Natural killer cell (primary cell): ENCODE results near the gene NLRP8. TPM values are rescaled to one million over a fixed set of nuclear protein-coding genes. Genes with fewer than 3 reads are reported as not detected.

Experiments
- ATAC-seq, 3 donors: fragments of 150-1000 bp in 2 of 3; fragments of 200-7000 bp in 1 of 3; cut with Tn5 transposase; 1 replicate in 1 of 3; 2 replicates in 2 of 3; pipeline ENCODE4 v1.10.0; 2021; ENCODE audit warnings: mild to moderate bottlenecking in 2 of 3, moderate library complexity in 2 of 3
- DNase-seq, 2 donors: peaks; one replicate each; pipeline versions ENCODE4 v3.0.0 to v3.0.0-alpha.2; 2013 to 2021; ENCODE audit warnings: mixed read lengths in 1 of 2
- H3K27ac ChIP-seq: one replicate; pipeline ENCODE4 v1.5.1; 2013; ENCODE audit warnings: mild to moderate bottlenecking, low read length
- H3K27me3 ChIP-seq: one replicate; pipeline ENCODE4 v1.6.1; 2013; ENCODE audit warnings: low read length; ENCODE audit not compliant: control insufficient read depth, insufficient read depth
- H3K36me3 ChIP-seq: one replicate; pipeline ENCODE4 v1.6.1; 2013; ENCODE audit warnings: low read length; ENCODE audit not compliant: control insufficient read depth, insufficient read depth
- H3K4me1 ChIP-seq: one replicate; pipeline ENCODE4 v1.6.1; 2013; ENCODE audit warnings: low read length; ENCODE audit not compliant: control insufficient read depth, insufficient read depth
- H3K4me3 ChIP-seq: one replicate; pipeline ENCODE4 v1.5.1; 2013; ENCODE audit warnings: low read length
- H3K9me3 ChIP-seq: one replicate; pipeline ENCODE4 v1.6.1; 2013; ENCODE audit warnings: low read length; ENCODE audit not compliant: control insufficient read depth, insufficient read depth
- H3K27ac Mint-ChIP-seq, 2 donors: one replicate each; pipeline ENCODE4 v1.8.0; 2022; ENCODE audit warnings: mild to moderate bottlenecking in 2 of 2, mixed read lengths in 2 of 2, moderate library complexity in 1 of 2
- H3K27me3 Mint-ChIP-seq, 2 donors: one replicate each; pipeline ENCODE4 v1.8.0; 2022; ENCODE audit warnings: low read depth in 2 of 2, mixed read lengths in 2 of 2
- H3K36me3 Mint-ChIP-seq: one replicate; pipeline ENCODE4 v1.8.0; 2022; ENCODE audit warnings: mixed read lengths
- H3K4me1 Mint-ChIP-seq, 2 donors: one replicate each; pipeline ENCODE4 v1.8.0; 2022; ENCODE audit warnings: mixed read lengths in 2 of 2
- H3K4me3 Mint-ChIP-seq: one replicate; pipeline ENCODE4 v1.8.0; 2022; ENCODE audit warnings: mild to moderate bottlenecking, moderate library complexity, mixed read lengths
- H3K9me3 Mint-ChIP-seq, 2 donors: one replicate each; pipeline ENCODE4 v1.8.0; 2022; ENCODE audit warnings: mixed read lengths in 2 of 2
- CTCF ChIP-seq: fragments of 200-600 bp; IDR thresholded peaks from one replicate; pipeline ENCODE4 v1.8.0; 2022; ENCODE audit warnings: antibody characterized with exemption
- WGBS: methylation state at CpG from one replicate; pipeline ENCODE4 v1.1.7; 2013; ENCODE audit warnings: missing lambda C conversion rate; ENCODE audit not compliant: insufficient coverage; 5-methylcytosine and 5-hydroxymethylcytosine counted together
- intact Hi-C: fragments of 100-400 bp; cut with micrococcal nuclease; formaldehyde crosslinking; loops from one replicate; pipeline ENCODE4 v1.14.2; 2022
- total RNA-seq, 4 donors: library from RNA; stranded (reverse); fragments of 120-200 nt in 1 of 4; gene quantifications; one replicate each; pipeline versions ENCODE4 v1.2.3 to v1.2.4, GENCODE V29; 2013 to 2022

Gene NLRP8
- total RNA-seq, 3 donors from 2014 or later (not counting 1 experiment from before 2014, with no cell fraction given), result not detected

DNA sequence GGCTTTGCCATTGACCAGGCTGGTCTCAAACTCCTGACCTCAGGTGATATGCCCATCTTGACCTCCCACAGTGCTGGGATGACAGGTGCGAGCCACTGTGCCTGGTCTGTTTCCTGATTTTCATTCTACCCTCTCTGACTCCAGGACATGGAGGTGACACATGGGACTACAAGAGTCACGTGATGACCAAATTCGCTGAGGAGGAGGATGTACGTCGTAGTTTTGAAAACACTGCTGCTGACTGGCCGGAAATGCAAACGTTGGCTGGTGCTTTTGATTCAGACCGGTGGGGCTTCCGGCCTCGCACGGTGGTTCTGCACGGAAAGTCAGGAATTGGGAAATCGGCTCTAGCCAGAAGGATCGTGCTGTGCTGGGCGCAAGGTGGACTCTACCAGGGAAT is 79.1 kb downstream of the NLRP8 start:
- intact Hi-C loops, result no loop called here
- Histone ChIP-seq H3K27ac (no peak overlapping the region), H3K36me3 (no peaks in the 10 kb centered on the region), H3K9me3 (no peaks in the 10 kb centered on the region), H3K4me3 (no peak overlapping the region), H3K27me3 (no peaks in the 10 kb centered on the region), H3K4me1 (no peaks in the 10 kb centered on the region)
- no peak for DNase-seq
- H3K36me3 Mint-ChIP-seq, result no peaks in the 10 kb centered on the region
- 91% methylated on average over 15 of the region's 15 CpGs for WGBS
- no peaks in the 10 kb centered on the region for H3K4me1 Mint-ChIP-seq
- H3K27me3 Mint-ChIP-seq, result no peaks in the 10 kb centered on the region
- H3K27ac Mint-ChIP-seq, result no peak overlapping the region
- TF ChIP-seq CTCF, result no peak
- H3K9me3 Mint-ChIP-seq, result peaks cover 0 to 6% of the 10 kb centered on the region in 2 donors
- no peak overlapping the region for H3K4me3 Mint-ChIP-seq
- no peak for ATAC-seq

Other genes starting within 250 kb of the NLRP8 start
- not detected for gene NLRP9, start 209.4 kb upstream of the NLRP8 start, total RNA-seq
- gene RFPL4A, start 188.7 kb upstream of the NLRP8 start, total RNA-seq, result not detected
- gene RFPL4AL1, start 178.7 kb upstream of the NLRP8 start, total RNA-seq, result not detected
- gene NLRP11, start 115.8 kb upstream of the NLRP8 start, total RNA-seq, result not detected
- not detected for gene NLRP4, start 111.3 kb upstream of the NLRP8 start, total RNA-seq
- not detected for gene NLRP13, start 15.5 kb upstream of the NLRP8 start, total RNA-seq
- not detected for gene NLRP5, start 38.9 kb downstream of the NLRP8 start, total RNA-seq
- 10 to 100 TPM; 23.9 to 42.0 (median 36.9) TPM for gene ZNF787, start 173.5 kb downstream of the NLRP8 start, total RNA-seq
- gene ZNF444, start 193.5 kb downstream of the NLRP8 start, total RNA-seq, result 10 to 100 TPM; 14.5 to 21.9 (median 16.7) TPM
- gene GALP, start 228.2 kb downstream of the NLRP8 start, total RNA-seq, result not detected
- not detected for gene ZSCAN5B, start 250.0 kb downstream of the NLRP8 start, total RNA-seq